Keratinocyte (primary cell): ENCODE data around the gene PSMB5. TPM values are rescaled to one million over a fixed set of nuclear protein-coding genes. Genes with fewer than 3 reads are reported as not detected.

ENCODE experiments used
- DNase-seq: peaks from one replicate; pipeline ENCODE4 v3.0.0-alpha.2; 2011; ENCODE audit warnings: low read depth, missing footprints, low spot score
- FAIRE-seq: peaks from 2 replicates; lab custom pipeline; 2011; peaks lifted over from hg19 to GRCh38; lab: Jason Lieb, UNC
- H2AFZ ChIP-seq: 2 replicates; pipeline ENCODE4 v1.6.0; 2012; ENCODE audit warnings: low read length, control low read depth, inconsistent platforms; ENCODE audit not compliant: control insufficient read depth
- H3K27ac ChIP-seq: 2 replicates; pipeline ENCODE4 v1.5.1; 2011; ENCODE audit warnings: low read length; ENCODE audit not compliant: control insufficient read depth, insufficient read depth
- H3K27me3 ChIP-seq: 3 replicates; pipeline ENCODE4 v1.6.0; 2011; ENCODE audit warnings: low read length; ENCODE audit not compliant: control insufficient read depth, insufficient read depth; ENCODE audit errors: extremely low read depth
- H3K36me3 ChIP-seq, 2 experiments: 2 replicates in 1 of 2; 3 replicates in 1 of 2; pipeline ENCODE4 v1.5.1; 2011; ENCODE audit warnings: low read length in 2 of 2, mild to moderate bottlenecking in 1 of 2; ENCODE audit not compliant: control insufficient read depth in 2 of 2, insufficient read depth in 2 of 2; ENCODE audit errors: extremely low read depth in 1 of 2
- H3K4me1 ChIP-seq: 3 replicates; pipeline ENCODE4 v1.5.1; 2011; ENCODE audit warnings: low read length; ENCODE audit not compliant: control insufficient read depth, insufficient read depth; ENCODE audit errors: extremely low read depth
- H3K4me2 ChIP-seq: 3 replicates; pipeline ENCODE4 v1.6.0; 2011; ENCODE audit warnings: low read depth, low read length; ENCODE audit not compliant: control insufficient read depth, insufficient read depth; ENCODE audit errors: extremely low read depth
- H3K4me3 ChIP-seq, 3 experiments: fragments of 200-600 bp in 1 of 3; sonication (generic) in 1 of 3; 2 replicates in 2 of 3; 3 replicates in 1 of 3; pipeline ENCODE4 v1.5.1; 2011 to 2016; ENCODE audit warnings: low read length in 3 of 3, mild to moderate bottlenecking in 3 of 3, control low read depth in 2 of 3, inconsistent platforms in 1 of 3, low read depth in 1 of 3, mixed read lengths in 1 of 3, mixed run types in 1 of 3, moderate library complexity in 1 of 3; ENCODE audit not compliant: control insufficient read depth in 2 of 3, insufficient read depth in 2 of 3; ENCODE audit errors: extremely low read depth in 1 of 3
- H3K79me2 ChIP-seq: 2 replicates; pipeline ENCODE4 v1.6.0; 2012; ENCODE audit warnings: low read length; ENCODE audit not compliant: control insufficient read depth, insufficient read depth
- H3K9ac ChIP-seq: 3 replicates; pipeline ENCODE4 v1.6.0; 2011; ENCODE audit warnings: low read length; ENCODE audit not compliant: control insufficient read depth, insufficient read depth; ENCODE audit errors: extremely low read depth
- H3K9me1 ChIP-seq: 3 replicates; pipeline ENCODE4 v1.6.0; 2011; ENCODE audit warnings: low read length; ENCODE audit not compliant: control insufficient read depth, insufficient read depth; ENCODE audit errors: extremely low read depth
- H3K9me3 ChIP-seq: 2 replicates; pipeline ENCODE4 v1.5.1; 2012; ENCODE audit warnings: low read depth, low read length; ENCODE audit not compliant: control insufficient read depth
- H4K20me1 ChIP-seq: 3 replicates; pipeline ENCODE4 v1.6.0; 2011; ENCODE audit warnings: low read length; ENCODE audit not compliant: control insufficient read depth, insufficient read depth; ENCODE audit errors: extremely low read depth
- EZH2 ChIP-seq: IDR thresholded peaks from one replicate; pipeline ENCODE4 v1.6.1; 2012; ENCODE audit warnings: inconsistent platforms, mild to moderate bottlenecking, low read length, moderate library complexity
- dilution Hi-C: fragments of 300-500 bp; cut with MboI; formaldehyde crosslinking; loops from one replicate; pipeline ENCODE4 v1.7.0; 2020; ENCODE audit warnings: low sequenced_read_pairs; ENCODE audit not compliant: extremely low pct_ligation_motif_present
- polyA plus RNA-seq, 5 experiments: library from polyadenylated mRNA; depleted of rRNA in 3 of 5; stranded (reverse) in 3 of 5; stranded (forward) in 1 of 5; unstranded in 1 of 5; fragments of >200 nt; gene quantifications; 1 replicate in 1 of 5; 2 replicates in 3 of 5; 3 replicates in 1 of 5; pipeline versions ENCODE4 v1.2.1 to v1.2.3, GENCODE V29; 2011 to 2012; ENCODE audit warnings: missing spikeins in 2 of 5, low read depth in 1 of 5, low replicate concordance in 1 of 5
- TF ChIP-seq, protein P1 (sequence below), 3 experiments: IDR thresholded peaks in 1 of 3; conservative IDR thresholded peaks in 1 of 3; optimal IDR thresholded peaks in 1 of 3; 2 replicates in 2 of 3; 3 replicates in 1 of 3; pipeline versions ENCODE3 to v1.5.1; 2011; ENCODE audit warnings: low read length in 3 of 3, mild to moderate bottlenecking in 3 of 3, moderate library complexity in 2 of 3, control low read depth in 1 of 3, inconsistent platforms in 1 of 3; ENCODE audit not compliant: insufficient read depth in 2 of 3; ENCODE audit errors: extremely low read depth in 1 of 3

Gene PSMB5
- polyA plus RNA-seq, 1 donor (not counting 4 experiments of a cell fraction or from before 2014, with no cell fraction given), result 285 TPM

DNA sequence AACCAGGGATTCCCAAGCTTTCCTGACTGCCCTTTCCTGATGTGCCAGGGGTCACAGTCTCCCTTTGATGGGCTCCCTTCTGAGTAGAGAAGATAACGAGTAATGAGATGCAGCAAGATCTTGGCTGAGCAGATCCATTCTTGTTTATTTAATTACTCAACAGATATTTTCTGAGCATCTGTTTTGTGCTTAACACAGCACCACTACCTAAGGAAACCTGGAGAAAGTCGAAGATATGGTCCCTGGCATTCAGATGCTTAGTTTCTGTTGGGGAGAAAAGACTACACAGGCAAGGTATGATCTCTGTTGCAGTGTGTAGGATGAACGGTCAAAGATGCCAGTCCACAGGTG, 56.2 kb downstream of the PSMB5 start:
- Histone ChIP-seq H3K9me3 (no peaks in the 10 kb centered on the region), H3K9ac (peak overlapping the region; percentile 92), H3K27ac (peak overlapping the region; percentile 95), H3K36me3 (peaks cover 25 to 54% of the 10 kb centered on the region in 2 experiments), H3K79me2 (peaks cover 55% of the 10 kb centered on the region), H3K4me3 (peak overlapping the region; percentile 65 to 95 (median 80)), H3K4me2 (peak overlapping the region; percentile 96), H3K4me1 (peaks cover 53% of the 10 kb centered on the region), H2AFZ (no peak overlapping the region), H3K27me3 (no peaks in the 10 kb centered on the region), H3K9me1 (no peaks in the 10 kb centered on the region), H4K20me1 (peaks cover 3% of the 10 kb centered on the region)
- TF ChIP-seq, protein P1, sequence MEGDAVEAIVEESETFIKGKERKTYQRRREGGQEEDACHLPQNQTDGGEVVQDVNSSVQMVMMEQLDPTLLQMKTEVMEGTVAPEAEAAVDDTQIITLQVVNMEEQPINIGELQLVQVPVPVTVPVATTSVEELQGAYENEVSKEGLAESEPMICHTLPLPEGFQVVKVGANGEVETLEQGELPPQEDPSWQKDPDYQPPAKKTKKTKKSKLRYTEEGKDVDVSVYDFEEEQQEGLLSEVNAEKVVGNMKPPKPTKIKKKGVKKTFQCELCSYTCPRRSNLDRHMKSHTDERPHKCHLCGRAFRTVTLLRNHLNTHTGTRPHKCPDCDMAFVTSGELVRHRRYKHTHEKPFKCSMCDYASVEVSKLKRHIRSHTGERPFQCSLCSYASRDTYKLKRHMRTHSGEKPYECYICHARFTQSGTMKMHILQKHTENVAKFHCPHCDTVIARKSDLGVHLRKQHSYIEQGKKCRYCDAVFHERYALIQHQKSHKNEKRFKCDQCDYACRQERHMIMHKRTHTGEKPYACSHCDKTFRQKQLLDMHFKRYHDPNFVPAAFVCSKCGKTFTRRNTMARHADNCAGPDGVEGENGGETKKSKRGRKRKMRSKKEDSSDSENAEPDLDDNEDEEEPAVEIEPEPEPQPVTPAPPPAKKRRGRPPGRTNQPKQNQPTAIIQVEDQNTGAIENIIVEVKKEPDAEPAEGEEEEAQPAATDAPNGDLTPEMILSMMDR (optimal IDR thresholded peaks at IDR 0.05 in 1 of 3, IDR thresholded peaks at IDR 0.05 in 1 of 3, conservative IDR thresholded peaks at IDR 0.05 in 1 of 3; ENCODE audit: extremely low read depth in 1 of 3, insufficient read depth in 2 of 3, low read length in 3 of 3), result no peak
- TF ChIP-seq EZH2, result no peak
- FAIRE-seq (no peak), DNase-seq (no peak)
- dilution Hi-C loops, result no loop called here

DNA sequence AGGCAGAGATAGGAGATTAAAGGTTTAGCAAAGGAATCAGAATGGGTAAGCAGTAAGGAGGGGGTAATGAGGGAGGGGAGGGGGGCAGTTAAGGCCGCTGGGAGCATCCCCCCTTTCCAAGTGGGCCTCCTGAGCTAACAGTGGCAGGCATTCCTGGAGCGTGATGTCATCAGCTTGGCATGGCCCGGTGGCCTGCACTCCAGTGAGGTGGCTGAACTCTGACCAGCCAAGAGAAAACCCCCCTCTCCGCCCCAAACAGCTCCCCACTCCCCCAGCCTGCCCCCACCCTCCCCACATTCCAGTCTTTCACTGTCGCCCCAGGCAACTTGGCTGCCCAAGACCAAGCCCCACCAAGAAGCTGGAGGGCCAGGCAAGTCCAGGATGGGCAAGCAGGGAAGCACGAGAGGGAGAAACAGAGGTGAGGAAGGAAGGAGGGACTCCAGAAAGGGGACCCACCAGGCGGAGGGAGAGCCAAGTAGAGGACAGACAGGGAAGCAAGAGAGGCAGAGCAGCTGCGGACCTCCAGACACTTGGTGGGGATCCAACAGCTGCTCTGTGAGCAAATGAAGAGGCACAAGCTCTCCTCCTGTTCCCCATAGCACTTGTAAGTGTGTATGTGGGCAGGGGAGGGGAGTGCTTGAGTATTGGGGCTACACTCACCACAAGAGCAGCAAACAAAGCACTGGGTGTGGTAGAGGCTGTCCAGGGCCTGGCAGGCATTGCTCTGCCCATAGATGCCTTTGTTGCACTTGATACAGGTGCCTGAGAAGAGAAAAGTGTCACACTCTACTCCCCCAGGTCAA, 56.8 kb downstream of the PSMB5 start:
- H3K36me3 ChIP-seq, result peaks cover 31 to 60% of the 10 kb centered on the region in 2 experiments
- H3K4me3 ChIP-seq, result peak overlapping the region; percentile 65 to 95 (median 80)
- H3K4me1 ChIP-seq, result peaks cover 55% of the 10 kb centered on the region
- peak; percentile 85 for DNase-seq
- TF ChIP-seq, protein P1 (optimal IDR thresholded peaks at IDR 0.05 in 1 of 3, IDR thresholded peaks at IDR 0.05 in 1 of 3, conservative IDR thresholded peaks at IDR 0.05 in 1 of 3; ENCODE audit: extremely low read depth in 1 of 3, insufficient read depth in 2 of 3, low read length in 3 of 3), result no peak
- TF ChIP-seq EZH2, result no peak
- H3K27me3 ChIP-seq, result no peaks in the 10 kb centered on the region
- H3K79me2 ChIP-seq, result peaks cover 52% of the 10 kb centered on the region
- H3K9ac ChIP-seq, result peak overlapping the region; percentile 92
- H3K9me3 ChIP-seq, result no peaks in the 10 kb centered on the region
- H3K27ac ChIP-seq, result peak overlapping the region; percentile 95
- peak overlapping the region; percentile 96 for H3K4me2 ChIP-seq
- H4K20me1 ChIP-seq, result peaks cover 6% of the 10 kb centered on the region
- H2AFZ ChIP-seq, result no peak overlapping the region
- no peak for FAIRE-seq
- dilution Hi-C loops, result no loop called here
- H3K9me1 ChIP-seq, result no peaks in the 10 kb centered on the region
